NB4 (cell line): ENCODE data around the gene ACTG2.

Experiments used
- POLR2A ChIP-seq: IDR thresholded peaks from 2 replicates; pipeline ENCODE4 v1.6.1; 2011; ENCODE audit warnings: mild to moderate bottlenecking; ENCODE audit not compliant: insufficient read length; ENCODE audit errors: extremely low read depth
- TF ChIP-seq, protein P1 (sequence below): IDR thresholded peaks from one replicate; pipeline ENCODE4 v1.5.1; 2012; ENCODE audit warnings: low read depth, low read length
- TF ChIP-seq, protein P2 (sequence below): IDR thresholded peaks from 2 replicates; pipeline ENCODE4 v1.6.1; 2011; ENCODE audit warnings: low read depth, low read length

GRCh38 chr2:73907840-73908452 lies 15.1 kb downstream of the ACTG2 start:
- TF ChIP-seq POLR2A: no peak
- TF ChIP-seq, protein P1, sequence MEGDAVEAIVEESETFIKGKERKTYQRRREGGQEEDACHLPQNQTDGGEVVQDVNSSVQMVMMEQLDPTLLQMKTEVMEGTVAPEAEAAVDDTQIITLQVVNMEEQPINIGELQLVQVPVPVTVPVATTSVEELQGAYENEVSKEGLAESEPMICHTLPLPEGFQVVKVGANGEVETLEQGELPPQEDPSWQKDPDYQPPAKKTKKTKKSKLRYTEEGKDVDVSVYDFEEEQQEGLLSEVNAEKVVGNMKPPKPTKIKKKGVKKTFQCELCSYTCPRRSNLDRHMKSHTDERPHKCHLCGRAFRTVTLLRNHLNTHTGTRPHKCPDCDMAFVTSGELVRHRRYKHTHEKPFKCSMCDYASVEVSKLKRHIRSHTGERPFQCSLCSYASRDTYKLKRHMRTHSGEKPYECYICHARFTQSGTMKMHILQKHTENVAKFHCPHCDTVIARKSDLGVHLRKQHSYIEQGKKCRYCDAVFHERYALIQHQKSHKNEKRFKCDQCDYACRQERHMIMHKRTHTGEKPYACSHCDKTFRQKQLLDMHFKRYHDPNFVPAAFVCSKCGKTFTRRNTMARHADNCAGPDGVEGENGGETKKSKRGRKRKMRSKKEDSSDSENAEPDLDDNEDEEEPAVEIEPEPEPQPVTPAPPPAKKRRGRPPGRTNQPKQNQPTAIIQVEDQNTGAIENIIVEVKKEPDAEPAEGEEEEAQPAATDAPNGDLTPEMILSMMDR: peak; percentile 72
- TF ChIP-seq, protein P2, sequence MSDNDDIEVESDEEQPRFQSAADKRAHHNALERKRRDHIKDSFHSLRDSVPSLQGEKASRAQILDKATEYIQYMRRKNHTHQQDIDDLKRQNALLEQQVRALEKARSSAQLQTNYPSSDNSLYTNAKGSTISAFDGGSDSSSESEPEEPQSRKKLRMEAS: peak; percentile 33; the same call in 1 of the 2 replicates
